ENCODE results near the gene TRIM37.
"Not testable (repeated sequence)": the region's sequence is repeated elsewhere in the genome, so short reads cannot be mapped to it uniquely, and the experiment has no call there.

TRIM37 gene

GRCh38 chr17:58995247-58995940, 111.3 kb downstream of the TRIM37 start:
- DNase-seq (ENCODE audit: low read depth) = no peak

GRCh38 chr17:58993311-58993710, 113.4 kb downstream of the TRIM37 start:
- no peak for DNase-seq (ENCODE audit: low read depth)

- no peak for DNase-seq (ENCODE audit: low read depth)
These were observed 114.9 kb downstream of the TRIM37 start for GRCh38 chr17:58991718-58992331.

- no peak for DNase-seq (ENCODE audit: low read depth)
These were observed 117.1 kb downstream of the TRIM37 start for GRCh38 chr17:58989629-58990028.

GRCh38 chr17:58985971-58986370, 120.7 kb downstream of the TRIM37 start:
- DNase-seq (ENCODE audit: low read depth) = no peak

GRCh38 chr17:58985367-58985766, 121.3 kb downstream of the TRIM37 start:
- no peak for DNase-seq (ENCODE audit: low read depth)

GRCh38 chr17:58982626-58983025, 124.1 kb downstream of the TRIM37 start:
- DNase-seq (ENCODE audit: low read depth) = no peak

GRCh38 chr17:58980706-58981481, 125.8 kb downstream of the TRIM37 start:
- DNase-seq (ENCODE audit: low read depth) = no peak

GRCh38 chr17:58976541-58976940, 130.1 kb downstream of the TRIM37 start:
- no peak for DNase-seq (ENCODE audit: low read depth)

GRCh38 chr17:58974354-58974753, 132.3 kb downstream of the TRIM37 start:
- DNase-seq (ENCODE audit: low read depth) = no peak

GRCh38 chr17:58970609-58971450, 135.8 kb downstream of the TRIM37 start:
- DNase-seq (ENCODE audit: low read depth) = no peak

GRCh38 chr17:58969612-58970011, 137.1 kb downstream of the TRIM37 start:
- DNase-seq (ENCODE audit: low read depth) = no peak

GRCh38 chr17:58969156-58969555, 137.5 kb downstream of the TRIM37 start:
- DNase-seq (ENCODE audit: low read depth) = no peak

GRCh38 chr17:58968426-58969061, 138.1 kb downstream of the TRIM37 start:
- DNase-seq (ENCODE audit: low read depth) = no peak

GRCh38 chr17:58966208-58966607, 140.5 kb downstream of the TRIM37 start:
- DNase-seq (ENCODE audit: low read depth) = no peak

- no peak for DNase-seq (ENCODE audit: low read depth)
These were observed 141.5 kb downstream of the TRIM37 start for GRCh38 chr17:58965221-58965620.

- no peak for DNase-seq (ENCODE audit: low read depth)
These were observed 146.6 kb downstream of the TRIM37 start for GRCh38 chr17:58960068-58960467.

GRCh38 chr17:58957725-58958073, 149.0 kb downstream of the TRIM37 start:
- not testable (repeated sequence) for DNase-seq (ENCODE audit: low read depth)

GRCh38 chr17:58956997-58957724, 149.5 kb downstream of the TRIM37 start:
- no peak for DNase-seq (ENCODE audit: low read depth)

GRCh38 chr17:58954358-58954757, 152.3 kb downstream of the TRIM37 start:
- DNase-seq (ENCODE audit: low read depth) = not testable (repeated sequence)

GRCh38 chr17:58947824-58948223, 158.9 kb downstream of the TRIM37 start:
- DNase-seq (ENCODE audit: low read depth) = no peak

Data from activated T-cell treated with anti-CD3 and anti-CD28 coated beads for 1 hour (primary cell).